ENCODE data around the gene CHMP2A.
A peak's percentile ranks its signal among the peaks of the same experiment; 100 is the strongest.

Gene CHMP2A

GRCh38 chr19:58555920-58556621 is 1.2 kb upstream of the CHMP2A start:
- Histone ChIP-seq H3K27me3 (ENCODE audit: insufficient read depth, low read depth) (no peaks in the 10 kb centered on the region), H3K4me3 (IDR thresholded peaks at IDR 0.05; ENCODE audit: insufficient read depth, low read depth, low read length) (no peak overlapping the region), H2AFZ (ENCODE audit: low read depth) (no peak overlapping the region), H4K20me1 (ENCODE audit: insufficient read depth) (no peaks in the 10 kb centered on the region), H3K36me3 (ENCODE audit: insufficient read depth) (peaks cover 6% of the 10 kb centered on the region; the same call in 1 of the 2 replicates), H3K9ac (no peak overlapping the region), H3K4me2 (peak overlapping the region; percentile 64; the same call in 1 of the 2 replicates), H3K4me1 (ENCODE audit: low read depth, poor library complexity, severe bottlenecking) (peaks cover 45% of the 10 kb centered on the region), H3K27ac (no peak overlapping the region; the same call in 1 of the 2 replicates), H3K79me2 (ENCODE audit: insufficient read depth, low read depth) (peaks cover 29% of the 10 kb centered on the region)
- TF ChIP-seq, protein P1, sequence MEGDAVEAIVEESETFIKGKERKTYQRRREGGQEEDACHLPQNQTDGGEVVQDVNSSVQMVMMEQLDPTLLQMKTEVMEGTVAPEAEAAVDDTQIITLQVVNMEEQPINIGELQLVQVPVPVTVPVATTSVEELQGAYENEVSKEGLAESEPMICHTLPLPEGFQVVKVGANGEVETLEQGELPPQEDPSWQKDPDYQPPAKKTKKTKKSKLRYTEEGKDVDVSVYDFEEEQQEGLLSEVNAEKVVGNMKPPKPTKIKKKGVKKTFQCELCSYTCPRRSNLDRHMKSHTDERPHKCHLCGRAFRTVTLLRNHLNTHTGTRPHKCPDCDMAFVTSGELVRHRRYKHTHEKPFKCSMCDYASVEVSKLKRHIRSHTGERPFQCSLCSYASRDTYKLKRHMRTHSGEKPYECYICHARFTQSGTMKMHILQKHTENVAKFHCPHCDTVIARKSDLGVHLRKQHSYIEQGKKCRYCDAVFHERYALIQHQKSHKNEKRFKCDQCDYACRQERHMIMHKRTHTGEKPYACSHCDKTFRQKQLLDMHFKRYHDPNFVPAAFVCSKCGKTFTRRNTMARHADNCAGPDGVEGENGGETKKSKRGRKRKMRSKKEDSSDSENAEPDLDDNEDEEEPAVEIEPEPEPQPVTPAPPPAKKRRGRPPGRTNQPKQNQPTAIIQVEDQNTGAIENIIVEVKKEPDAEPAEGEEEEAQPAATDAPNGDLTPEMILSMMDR (conservative IDR thresholded peaks at IDR 0.05; ENCODE audit: low read depth, low read length): no peak

DNA sequence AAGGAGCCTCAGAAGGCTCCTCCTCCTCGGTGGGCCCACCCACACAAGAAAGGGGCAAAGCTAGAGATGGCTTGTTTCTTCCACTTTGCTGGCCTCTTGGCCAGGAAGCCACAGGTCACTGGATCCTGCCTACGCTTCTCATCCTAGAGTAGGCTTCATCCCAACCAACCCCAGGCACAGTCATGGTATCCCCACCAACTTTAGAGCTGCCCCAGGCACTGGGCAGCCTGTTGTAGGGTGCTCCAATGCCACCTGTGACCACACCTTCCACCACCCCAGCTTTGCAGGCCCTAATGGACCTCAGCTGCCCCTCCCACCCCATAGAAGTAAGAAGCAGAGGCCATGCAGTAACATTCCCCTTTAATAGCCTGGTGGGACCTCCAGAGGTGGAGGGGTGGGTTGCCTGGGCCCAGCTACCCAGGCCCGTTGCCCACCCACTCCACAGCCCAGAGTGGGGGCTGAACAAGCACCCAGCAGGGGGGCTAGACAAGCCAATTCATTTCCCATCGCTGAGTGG is 522 bp upstream of the CHMP2A start:
- Histone ChIP-seq H2AFZ (ENCODE audit: low read depth) (no peak overlapping the region; the same call in 1 of the 2 replicates), H3K9ac (peak overlapping the region; percentile 57; the same call in 1 of the 2 replicates), H3K79me2 (ENCODE audit: insufficient read depth, low read depth) (peaks cover 29% of the 10 kb centered on the region), H3K27ac (peak overlapping the region; percentile 61), H3K4me1 (ENCODE audit: low read depth, poor library complexity, severe bottlenecking) (peaks cover 43% of the 10 kb centered on the region), H3K36me3 (ENCODE audit: insufficient read depth) (peaks cover 10% of the 10 kb centered on the region; the same call in 1 of the 2 replicates), H3K27me3 (ENCODE audit: insufficient read depth, low read depth) (no peaks in the 10 kb centered on the region), H3K4me2 (peak overlapping the region; percentile 64), H4K20me1 (ENCODE audit: insufficient read depth) (no peaks in the 10 kb centered on the region; the same call in 1 of the 2 replicates), H3K4me3 (IDR thresholded peaks at IDR 0.05; ENCODE audit: insufficient read depth, low read depth, low read length) (no peak overlapping the region)
- TF ChIP-seq, protein P1 (conservative IDR thresholded peaks at IDR 0.05; ENCODE audit: low read depth, low read length): no peak

DNA sequence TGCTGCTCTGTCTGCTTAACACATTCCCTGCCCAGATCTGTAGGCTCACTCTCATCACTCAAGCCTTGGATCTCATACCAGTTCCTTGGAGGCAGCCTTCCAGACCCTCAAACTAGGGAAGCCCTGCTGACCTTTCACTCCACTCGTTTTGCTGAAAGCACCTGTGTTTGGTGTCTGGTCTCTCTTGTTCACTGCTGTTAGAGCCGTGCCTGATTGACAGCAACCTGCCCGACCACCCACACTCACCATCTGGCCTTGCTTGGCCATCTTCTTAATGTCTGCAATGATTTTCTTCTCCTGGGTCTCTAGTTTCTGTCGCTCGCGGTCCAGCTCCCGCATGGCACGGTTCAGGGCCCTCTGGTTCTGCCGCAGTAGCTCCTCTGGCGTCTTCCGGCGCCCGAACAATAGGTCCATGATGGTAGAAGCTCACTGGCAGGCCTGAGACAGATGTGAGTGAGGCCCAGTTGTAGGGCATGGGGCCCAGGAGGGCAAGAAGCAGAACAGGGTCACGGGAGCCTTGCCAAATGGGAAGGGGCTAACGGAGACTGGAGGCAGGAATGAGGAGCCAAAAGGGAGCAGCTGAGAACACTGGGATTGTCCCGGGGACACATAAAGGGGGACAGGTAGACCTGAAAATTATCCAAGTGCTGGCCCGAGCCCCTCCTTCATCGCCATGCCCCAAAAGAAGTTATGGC is 959 bp downstream of the CHMP2A start:
- Histone ChIP-seq H3K4me1 (ENCODE audit: low read depth, poor library complexity, severe bottlenecking) (peaks cover 35% of the 10 kb centered on the region), H3K4me3 (IDR thresholded peaks at IDR 0.05; ENCODE audit: insufficient read depth, low read depth, low read length) (no peak overlapping the region), H3K9ac (peak overlapping the region; percentile 57; the same call in 1 of the 2 replicates), H3K27ac (peak overlapping the region; percentile 56), H4K20me1 (ENCODE audit: insufficient read depth) (no peaks in the 10 kb centered on the region; the same call in 1 of the 2 replicates), H3K79me2 (ENCODE audit: insufficient read depth, low read depth) (peaks cover 36% of the 10 kb centered on the region), H2AFZ (ENCODE audit: low read depth) (no peak overlapping the region), H3K4me2 (peak overlapping the region; percentile 64), H3K36me3 (ENCODE audit: insufficient read depth) (peaks cover 19% of the 10 kb centered on the region; the same call in 1 of the 2 replicates), H3K27me3 (ENCODE audit: insufficient read depth, low read depth) (no peaks in the 10 kb centered on the region)
- TF ChIP-seq, protein P1 (conservative IDR thresholded peaks at IDR 0.05; ENCODE audit: low read depth, low read length): no peak

- Histone ChIP-seq H3K36me3 (ENCODE audit: insufficient read depth) (peaks cover 25% of the 10 kb centered on the region; the same call in 1 of the 2 replicates), H3K4me2 (no peak overlapping the region; the same call in 1 of the 2 replicates), H3K9ac (no peak overlapping the region), H3K4me1 (ENCODE audit: low read depth, poor library complexity, severe bottlenecking) (peaks cover 35% of the 10 kb centered on the region), H3K79me2 (ENCODE audit: insufficient read depth, low read depth) (peaks cover 43% of the 10 kb centered on the region), H4K20me1 (ENCODE audit: insufficient read depth) (peaks cover 6% of the 10 kb centered on the region; the same call in 1 of the 2 replicates), H3K27me3 (ENCODE audit: insufficient read depth, low read depth) (no peaks in the 10 kb centered on the region), H3K4me3 (IDR thresholded peaks at IDR 0.05; ENCODE audit: insufficient read depth, low read depth, low read length) (no peak overlapping the region), H2AFZ (ENCODE audit: low read depth) (no peak overlapping the region), H3K27ac (no peak overlapping the region)
- TF ChIP-seq, protein P1 (conservative IDR thresholded peaks at IDR 0.05; ENCODE audit: low read depth, low read length): no peak
Observed at GRCh38 chr19:58552655-58553054, 2.2 kb downstream of the CHMP2A start.

All from KMS-11 (cell line).